K562 (cell line): ENCODE measurements around the gene FAM120B. TPM values are rescaled to one million over a fixed set of nuclear protein-coding genes. Genes with fewer than 3 reads are reported as not detected.

ENCODE experiments used
- ATAC-seq: fragments of 200-7000 bp; cut with Tn5 transposase; 3 replicates; pipeline ENCODE4 v1.9.1; 2020; ENCODE audit warnings: moderate library complexity
- BruUV-seq: library from RNA; stranded (reverse); fragments of 400-500 nt; replicated peaks from 2 replicates; lab custom pipeline; 2021; lab: Mats Ljungman, UMichigan
- CTCF ChIA-PET: fragments of 300-600 bp; formaldehyde crosslinking; extraction: SDS; loops from one replicate; lab custom pipeline; 2021; ENCODE audit warnings: low intra/inter-chr PET ratio; lab: Yijun Ruan, JAX
- POLR2A ChIA-PET: fragments of 300-600, 350-650 bp; sonication (Branson Sonifier 250); formaldehyde crosslinking; extraction: SDS; loops from one replicate; lab custom pipeline; 2021; ENCODE audit warnings: antibody characterized with exemption, inconsistent platforms; lab: Yijun Ruan, JAX
- DNase-seq, 4 experiments: peaks; one replicate each; pipeline versions ENCODE4 v3.0.0 to v3.0.0-alpha.2; 2011 to 2018; ENCODE audit warnings: low spot score in 3 of 4, mixed read lengths in 3 of 4; ENCODE audit errors: extremely low read depth in 1 of 4
- FAIRE-seq: peaks from 2 replicates; lab custom pipeline; 2011; peaks lifted over from hg19 to GRCh38; lab: Jason Lieb, UNC
- H2AFZ ChIP-seq: 2 replicates; pipeline ENCODE4 v1.6.0; 2011; ENCODE audit warnings: low read depth, low read length, control low read depth, inconsistent platforms
- H3K27ac ChIP-seq: fragments of 200-600 bp; 3 replicates; pipeline ENCODE4 v1.8.0; 2011; ENCODE audit warnings: low read depth, mild to moderate bottlenecking, control low read depth, inconsistent platforms, low read length, moderate library complexity, mixed read lengths; ENCODE audit errors: extremely low read depth
- H3K27me3 ChIP-seq, 2 experiments: fragments of 300-600 bp in 1 of 2; 2 replicates in 1 of 2; 3 replicates in 1 of 2; pipeline versions ENCODE4 v1.6.0 to v1.8.0; 2011; ENCODE audit warnings: inconsistent platforms in 2 of 2, low read length in 2 of 2, mild to moderate bottlenecking in 1 of 2, mixed read lengths in 1 of 2, moderate library complexity in 1 of 2; ENCODE audit not compliant: control insufficient read depth in 2 of 2, insufficient read depth in 2 of 2
- H3K36me3 ChIP-seq: fragments of 300-600 bp; 3 replicates; pipeline ENCODE4 v1.8.0; 2011; ENCODE audit warnings: mild to moderate bottlenecking, low read length, inconsistent platforms; ENCODE audit not compliant: control insufficient read depth, insufficient read depth
- H3K4me1 ChIP-seq, 2 experiments: fragments of 200-600 bp in 1 of 2; replicated peaks in 1 of 2; 2 replicates in 1 of 2; 3 replicates in 1 of 2; pipeline versions ENCODE4 v1.5.1 to v1.8.0; 2011; ENCODE audit warnings: inconsistent platforms in 2 of 2, low read length in 2 of 2, mild to moderate bottlenecking in 1 of 2, mixed read lengths in 1 of 2, moderate library complexity in 1 of 2; ENCODE audit not compliant: control insufficient read depth in 2 of 2, insufficient read depth in 2 of 2
- H3K4me2 ChIP-seq: 2 replicates; pipeline ENCODE4 v1.6.1; 2011; ENCODE audit warnings: low read length, control low read depth, inconsistent platforms, mixed read lengths; ENCODE audit not compliant: insufficient read depth
- H3K4me3 ChIP-seq: fragments of 200-600 bp; sonication (generic), shearing (Covaris generic); 2 replicates; pipeline ENCODE4 v1.5.1; 2016; ENCODE audit warnings: control low read depth, inconsistent platforms
- H3K79me2 ChIP-seq: fragments of 200-600 bp; 3 replicates; pipeline ENCODE4 v1.8.0; 2011; ENCODE audit warnings: low read length, inconsistent platforms; ENCODE audit not compliant: control insufficient read depth, insufficient read depth
- H3K9ac ChIP-seq, 2 experiments: 2 replicates each; pipeline versions ENCODE4 v1.6.0 to v1.6.1; 2011; ENCODE audit warnings: low read depth in 2 of 2, low read length in 2 of 2, control low read depth in 1 of 2, inconsistent platforms in 1 of 2, mild to moderate bottlenecking in 1 of 2, mixed read lengths in 1 of 2; ENCODE audit not compliant: insufficient read depth in 1 of 2
- H3K9me1 ChIP-seq: one replicate; pipeline ENCODE4 v1.6.0; 2011; ENCODE audit warnings: inconsistent platforms, mild to moderate bottlenecking, low read length, moderate library complexity; ENCODE audit not compliant: control insufficient read depth, insufficient read depth
- H3K9me3 ChIP-seq: replicated peaks from 2 replicates; pipeline ENCODE4 v1.5.1; 2011; ENCODE audit warnings: low read depth, low read length, inconsistent platforms; ENCODE audit not compliant: control insufficient read depth, insufficient read depth
- H4K20me1 ChIP-seq: replicated peaks from 2 replicates; pipeline ENCODE4 v1.6.1; 2011; ENCODE audit warnings: low read length, inconsistent platforms, mixed read lengths; ENCODE audit not compliant: control insufficient read depth, insufficient read depth
- CREM ChIP-seq: IDR thresholded peaks from 2 replicates; pipeline ENCODE4 v1.6.1; 2014; ENCODE audit warnings: antibody characterized with exemption, low read depth
- EHMT2 ChIP-seq: fragments of 450-650 bp; IDR thresholded peaks from 2 replicates; pipeline ENCODE4 v1.6.1; 2018; ENCODE audit warnings: antibody characterized with exemption
- FOXA3 ChIP-seq, 2 experiments: fragments of 450-650 bp in 1 of 2; sonication (generic) in 1 of 2; formaldehyde crosslinking; IDR thresholded peaks in 1 of 2; conservative IDR thresholded peaks in 1 of 2; 2 replicates each; pipeline versions ENCODE4 v1.4.0 to v1.8.0; 2020 to 2022; ENCODE audit warnings: mild to moderate bottlenecking in 2 of 2, missing genetic modification reagents in 1 of 2
- FOXP4 ChIP-seq: sonication (generic); formaldehyde crosslinking; IDR thresholded peaks from 2 replicates; pipeline ENCODE4 v1.8.0; 2022; ENCODE audit warnings: mild to moderate bottlenecking, missing genetic modification reagents, borderline replicate concordance
- POLR2AphosphoS2 ChIP-seq: IDR thresholded peaks from 2 replicates; pipeline ENCODE4 v1.6.1; 2012; ENCODE audit warnings: low read length, improper control_type of control experiment
- RFX1 ChIP-seq: fragments of 450-650 bp; IDR thresholded peaks from 2 replicates; pipeline ENCODE4 v1.6.1; 2016; ENCODE audit warnings: mild to moderate bottlenecking, moderate library complexity
- WGBS: fragments of 100-300 bp; shearing (Covaris generic); methylation state at CpG from one replicate; pipeline ENCODE4 v1.1.6; 2016; ENCODE audit warnings: low coverage, mixed read lengths; ENCODE audit not compliant: insufficient coverage; ENCODE audit errors: missing lambda C conversion rate; 5-methylcytosine and 5-hydroxymethylcytosine counted together
- in situ Hi-C: fragments of 300-500 bp; cut with MboI; formaldehyde crosslinking; loops from 4 replicates; pipeline ENCODE4 v1.15.0; 2018; ENCODE audit warnings: inconsistent platforms, mixed read lengths
- intact Hi-C: fragments of 100-400 bp; cut with micrococcal nuclease; formaldehyde crosslinking; loops from 2 replicates; pipeline ENCODE4 v1.14.2; 2022
- polyA plus RNA-seq, 8 experiments: library from polyadenylated mRNA; depleted of rRNA in 4 of 8; stranded (reverse) in 5 of 8; unstranded in 3 of 8; fragments of >200 nt; fragmentation: Nextera tagmentation in 2 of 8; fragmentation: Illumina TruSeq in 1 of 8; extraction: Ambion mirVana in 2 of 8; extraction: Trizol in 1 of 8; gene quantifications; 2 replicates each; pipeline versions ENCODE4 v1.2.1 to v1.2.3, GENCODE V29; 2011 to 2014; ENCODE audit warnings: inconsistent platforms in 1 of 8, missing spikeins in 1 of 8
- total RNA-seq, 7 experiments: library from RNA; depleted of rRNA in 6 of 7; stranded (reverse); fragments of >200 nt in 6 of 7; fragmentation: Illumina TruSeq in 2 of 7; extraction: Trizol in 2 of 7; gene quantifications; 2 replicates each; pipeline versions ENCODE4 v1.2.1 to v1.2.3, GENCODE V29; 2011 to 2021; ENCODE audit warnings: low replicate concordance in 1 of 7

Gene FAM120B
- total and polyA plus RNA-seq, 9 of the 15 experiments (the other 6 are each of a cell fraction or from before 2014, with no cell fraction given), result 3.5 to 22.6 (median 14.7) TPM

- BruUV-seq, result no TSS peak
- no peaks in the 10 kb centered on the region for H3K4me1 ChIP-seq
- H3K9me3 ChIP-seq, result no peaks in the 10 kb centered on the region
- H3K4me3 ChIP-seq, result no peak overlapping the region
- no peak overlapping the region for H3K27ac ChIP-seq
- POLR2A ChIA-PET, result interaction anchor here (0.6 kb wide), 1 partner anchor 154 kb away, joined by 3 read pairs; no protein-coding TSS in a partner anchor
- peaks cover 34% of the 10 kb centered on the region for H3K79me2 ChIP-seq
- intact Hi-C loops (no loop called here), in situ Hi-C loops (no loop called here)
- no peak for ATAC-seq
- CTCF ChIA-PET, result no interaction called here
- no peak overlapping the region for H3K4me2 ChIP-seq
- 90% methylated on average over 4 of the region's 4 CpGs for WGBS
- H4K20me1 ChIP-seq, result peaks cover 9% of the 10 kb centered on the region; the same call in 1 of the 2 replicates
- no peaks in the 10 kb centered on the region for H3K27me3 ChIP-seq
- peaks cover 27% of the 10 kb centered on the region; the same call in 2 of the 3 replicates for H3K36me3 ChIP-seq
- no peak for TF ChIP-seq FOXP4
- no peak for TF ChIP-seq FOXA3 (CRISPR knock-in tag; conservative IDR thresholded peaks at IDR 0.05 in 1 of 2, IDR thresholded peaks at IDR 0.05 in 1 of 2)
- no peak overlapping the region for H3K9ac ChIP-seq
- DNase-seq, result no peak
- no peak for FAIRE-seq
- H3K9me1 ChIP-seq, result peaks cover 2% of the 10 kb centered on the region
- no peak overlapping the region for H2AFZ ChIP-seq
Measured at GRCh38 chr6:170316071-170316470, 9.5 kb downstream of the FAM120B start.

GRCh38 chr6:170317076-170317475 is 10.5 kb downstream of the FAM120B start:
- no TSS peak for BruUV-seq
- Histone ChIP-seq H3K4me1 (no peaks in the 10 kb centered on the region), H3K4me3 (no peak overlapping the region), H3K27me3 (no peaks in the 10 kb centered on the region), H3K4me2 (no peak overlapping the region), H3K9ac (no peak overlapping the region), H2AFZ (no peak overlapping the region), H3K36me3 (peaks cover 26% of the 10 kb centered on the region; the same call in 1 of the 3 replicates), H3K9me3 (no peaks in the 10 kb centered on the region), H3K79me2 (peaks cover 26% of the 10 kb centered on the region), H3K9me1 (peaks cover 2% of the 10 kb centered on the region), H3K27ac (no peak overlapping the region), H4K20me1 (peaks cover 9% of the 10 kb centered on the region; the same call in 1 of the 2 replicates)
- ATAC-seq (no peak), FAIRE-seq (no peak), DNase-seq (no peak)
- in situ Hi-C loops (no loop called here), intact Hi-C loops (no loop called here)
- POLR2A ChIA-PET, result interaction anchor here (1.2 kb wide), 1 partner anchor 8 kb away, joined by 3 read pairs; no protein-coding TSS in a partner anchor
- 80% methylated on average over 1 of the region's 1 CpG for WGBS
- no peak for TF ChIP-seq POLR2AphosphoS2
- TF ChIP-seq CREM, result no peak
- no peak for TF ChIP-seq EHMT2
- TF ChIP-seq RFX1, result 0 out of 2 replicates have a peak, but pooled peaks have one; percentile 11
- CTCF ChIA-PET, result no interaction called here
